Upper lobe of left lung (tissue), 4 donors: ENCODE results near the gene MN1.

ENCODE experiments used
- CTCF ChIP-seq, 6 experiments: fragments of 450-650 bp in 4 of 6; fragments of 200-600 bp in 2 of 6; sonication (generic) in 2 of 6; IDR thresholded peaks; one replicate each; pipeline ENCODE4 v1.5.1; 2016 to 2019; ENCODE audit warnings: antibody characterized with exemption in 6 of 6
- POLR2A ChIP-seq, 4 donors: fragments of 450-650 bp; IDR thresholded peaks; one replicate each; pipeline ENCODE4 v1.5.1; 2016 to 2017; ENCODE audit warnings: antibody characterized with exemption in 4 of 4, mild to moderate bottlenecking in 2 of 4

- TF ChIP-seq CTCF (IDR thresholded peaks at IDR 0.05) (no peak), POLR2A (IDR thresholded peaks at IDR 0.05) (no peak)
Measured at GRCh38 chr22:27745809-27746208, 55.7 kb downstream of the MN1 start.
